ENCODE measurements around the gene CALN1.

DNA sequence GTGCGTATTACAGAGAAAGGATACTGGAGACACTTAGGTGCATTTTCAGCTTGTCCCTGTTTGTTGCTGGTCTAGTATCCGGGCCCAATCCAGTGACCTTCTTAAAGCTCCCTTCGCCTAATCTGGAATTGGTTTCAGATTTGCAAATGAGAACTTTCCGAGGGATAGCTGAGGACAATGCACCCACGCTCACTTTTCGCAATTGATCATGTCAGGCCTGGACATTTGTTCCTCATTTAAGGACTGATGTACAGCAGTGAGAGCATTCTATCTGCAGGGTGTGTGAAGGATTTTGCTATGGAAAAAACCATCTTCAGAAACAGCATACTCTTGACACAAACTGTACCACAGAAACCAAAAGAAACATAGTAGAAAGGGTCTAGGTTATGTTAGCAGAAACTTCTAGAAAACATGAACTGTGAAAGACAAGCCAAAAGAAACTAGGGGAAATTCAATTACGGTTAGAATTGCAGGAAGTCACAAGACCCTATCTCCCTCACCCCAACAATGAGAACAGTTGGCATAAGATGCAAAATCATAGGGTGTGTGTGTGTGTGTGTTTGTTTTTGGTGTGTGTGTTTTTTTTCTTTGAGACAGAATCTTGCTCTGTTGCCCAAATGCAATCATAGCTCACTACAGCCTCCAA is 331.1 kb downstream of the CALN1 start:
- no peak for TF ChIP-seq EZH2 (IDR thresholded peaks at IDR 0.05; ENCODE audit: borderline replicate concordance, low read length)
- TF ChIP-seq, protein P1, sequence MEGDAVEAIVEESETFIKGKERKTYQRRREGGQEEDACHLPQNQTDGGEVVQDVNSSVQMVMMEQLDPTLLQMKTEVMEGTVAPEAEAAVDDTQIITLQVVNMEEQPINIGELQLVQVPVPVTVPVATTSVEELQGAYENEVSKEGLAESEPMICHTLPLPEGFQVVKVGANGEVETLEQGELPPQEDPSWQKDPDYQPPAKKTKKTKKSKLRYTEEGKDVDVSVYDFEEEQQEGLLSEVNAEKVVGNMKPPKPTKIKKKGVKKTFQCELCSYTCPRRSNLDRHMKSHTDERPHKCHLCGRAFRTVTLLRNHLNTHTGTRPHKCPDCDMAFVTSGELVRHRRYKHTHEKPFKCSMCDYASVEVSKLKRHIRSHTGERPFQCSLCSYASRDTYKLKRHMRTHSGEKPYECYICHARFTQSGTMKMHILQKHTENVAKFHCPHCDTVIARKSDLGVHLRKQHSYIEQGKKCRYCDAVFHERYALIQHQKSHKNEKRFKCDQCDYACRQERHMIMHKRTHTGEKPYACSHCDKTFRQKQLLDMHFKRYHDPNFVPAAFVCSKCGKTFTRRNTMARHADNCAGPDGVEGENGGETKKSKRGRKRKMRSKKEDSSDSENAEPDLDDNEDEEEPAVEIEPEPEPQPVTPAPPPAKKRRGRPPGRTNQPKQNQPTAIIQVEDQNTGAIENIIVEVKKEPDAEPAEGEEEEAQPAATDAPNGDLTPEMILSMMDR (IDR thresholded peaks at IDR 0.05; ENCODE audit: low read length), result no peak
